Measurements from ENCODE around the gene GBX2.

DNA sequence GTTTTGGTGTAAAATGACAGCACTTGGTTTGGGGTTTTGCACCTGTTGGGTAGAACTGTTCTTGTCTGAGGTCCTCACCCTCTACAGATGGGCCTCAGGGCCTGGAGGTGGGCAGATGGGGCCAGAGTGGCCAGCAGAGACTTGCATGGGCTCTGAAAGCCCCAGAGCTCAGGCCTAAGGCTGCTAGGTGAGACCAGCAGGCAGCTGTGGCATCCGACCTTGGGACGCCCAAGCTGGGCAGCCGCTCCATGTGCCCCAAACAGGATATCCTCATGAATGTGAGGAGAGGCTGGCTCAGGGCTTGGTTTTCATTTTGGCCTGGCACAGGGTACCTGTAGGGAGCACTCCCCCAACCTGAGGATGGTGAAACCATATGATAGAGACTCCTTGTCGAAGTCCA, 38.3 kb downstream of the GBX2 start:
- TF ChIP-seq POLR2AphosphoS5 (IDR thresholded peaks at IDR 0.05; ENCODE audit: low read depth, low read length) (no peak), SIN3A (IDR thresholded peaks at IDR 0.05; ENCODE audit: borderline replicate concordance, insufficient read depth, low read length) (no peak), TAF1 (IDR thresholded peaks at IDR 0.05; ENCODE audit: borderline replicate concordance, insufficient read depth, low read length) (no peak)

Data from PFSK-1 (cell line).